HepG2 (cell line): ENCODE data around the gene IFT52. TPM values are rescaled to one million over a fixed set of nuclear protein-coding genes. Genes with fewer than 3 reads are reported as not detected.

Source experiments
- BATF2 ChIP-seq: sonication (generic); formaldehyde crosslinking; IDR thresholded peaks from 2 replicates; pipeline ENCODE4 v1.8.0; 2022; ENCODE audit warnings: mild to moderate bottlenecking, missing genetic modification reagents, moderate library complexity
- ELK4 ChIP-seq: sonication (generic); formaldehyde crosslinking; IDR thresholded peaks from 2 replicates; pipeline ENCODE4 v1.9.0; 2021; ENCODE audit warnings: missing genetic modification reagents, borderline replicate concordance
- MAX ChIP-seq: IDR thresholded peaks from 2 replicates; pipeline ENCODE4 v1.6.1; 2012; ENCODE audit warnings: inconsistent platforms
- MYC ChIP-seq: sonication (generic); formaldehyde crosslinking; IDR thresholded peaks from 2 replicates; pipeline ENCODE4 v1.9.0; 2021; ENCODE audit warnings: missing genetic modification reagents, borderline replicate concordance
- NFKBIZ ChIP-seq: IDR thresholded peaks from 2 replicates; pipeline ENCODE4 v1.6.1; 2018; ENCODE audit warnings: missing genetic modification reagents, missing compliant biosample characterization
- NPAS2 ChIP-seq: sonication (generic); formaldehyde crosslinking; IDR thresholded peaks from 2 replicates; pipeline ENCODE4 v1.8.0; 2022; ENCODE audit warnings: mild to moderate bottlenecking, missing genetic modification reagents, borderline replicate concordance
- POGK ChIP-seq: sonication (generic); formaldehyde crosslinking; conservative IDR thresholded peaks from 2 replicates; pipeline ENCODE4 v1.8.0; 2022; ENCODE audit warnings: mild to moderate bottlenecking, moderate library complexity, missing genetic modification reagents
- SMAD9 ChIP-seq: sonication (generic); formaldehyde crosslinking; IDR thresholded peaks from 2 replicates; pipeline ENCODE4 v1.5.1; 2020; ENCODE audit warnings: mild to moderate bottlenecking, missing genetic modification reagents
- SP4 ChIP-seq: sonication (generic); formaldehyde crosslinking; IDR thresholded peaks from 2 replicates; pipeline ENCODE4 v1.8.1; 2023; ENCODE audit warnings: mild to moderate bottlenecking, missing genetic modification reagents
- TFAP4 ChIP-seq: sonication (generic); IDR thresholded peaks from 2 replicates; pipeline ENCODE4 v1.6.1; 2016; ENCODE audit warnings: low read depth, borderline replicate concordance
- THAP11 ChIP-seq: IDR thresholded peaks from 2 replicates; pipeline ENCODE4 v1.6.1; 2016; ENCODE audit warnings: missing biosample characterization, missing genetic modification reagents
- U2AF2 ChIP-seq: fragments of 200-400 bp; formaldehyde crosslinking; IDR thresholded peaks from 2 replicates; pipeline ENCODE4 v1.6.1; 2017; ENCODE audit warnings: low read depth, mild to moderate bottlenecking, low read length
- UBTF ChIP-seq: sonication (generic); formaldehyde crosslinking; IDR thresholded peaks from 2 replicates; pipeline ENCODE4 v1.4.0; 2020; ENCODE audit warnings: mild to moderate bottlenecking, missing genetic modification reagents
- ZBTB10 ChIP-seq: sonication (generic); formaldehyde crosslinking; IDR thresholded peaks from 2 replicates; pipeline ENCODE4 v1.4.0; 2020; ENCODE audit warnings: missing genetic modification reagents, borderline replicate concordance
- ZNF543 ChIP-seq: sonication (generic); formaldehyde crosslinking; IDR thresholded peaks from 2 replicates; pipeline ENCODE4 v1.4.0; 2020; ENCODE audit warnings: mild to moderate bottlenecking, missing genetic modification reagents
- ZNF547 ChIP-seq: sonication (generic); formaldehyde crosslinking; IDR thresholded peaks from 2 replicates; pipeline ENCODE4 v1.5.1; 2020; ENCODE audit warnings: mild to moderate bottlenecking, missing genetic modification reagents
- ZNF713 ChIP-seq: sonication (generic); formaldehyde crosslinking; IDR thresholded peaks from 2 replicates; pipeline ENCODE4 v1.4.0; 2020; ENCODE audit warnings: mild to moderate bottlenecking, missing genetic modification reagents
- polyA plus RNA-seq, 8 experiments: library from polyadenylated mRNA; depleted of rRNA in 3 of 8; stranded (reverse) in 7 of 8; unstranded in 1 of 8; fragments of >200 nt; fragmentation: Illumina TruSeq in 4 of 8; extraction: Trizol in 4 of 8; gene quantifications; 2 replicates each; pipeline versions ENCODE4 v1.2.1 to v1.2.3, GENCODE V29; 2011 to 2016; ENCODE audit warnings: low read depth in 4 of 8, missing spikeins in 1 of 8, mixed read lengths in 1 of 8; ENCODE audit not compliant: insufficient read depth in 1 of 8
- total RNA-seq, 5 experiments: library from RNA; depleted of rRNA; stranded (reverse); fragments of >200 nt; fragmentation: Illumina TruSeq; extraction: Trizol; gene quantifications; 2 replicates each; pipeline ENCODE4 v1.2.3, GENCODE V29; 2016; ENCODE audit warnings: low read depth in 1 of 5

The IFT52 gene
- total and polyA plus RNA-seq, 2 of the 13 experiments (the other 11 are each of a cell fraction or from before 2014, with no cell fraction given) = 48.0 to 64.0 TPM

GRCh38 chr20:43666376-43667328 lies 75.9 kb downstream of the IFT52 start, which contains the start of gene MYBL2 (continued):
- TF ChIP-seq UBTF (CRISPR knock-in tag) (peak; percentile 62), ZBTB10 (CRISPR knock-in tag) (peak; percentile 4; the same call in 1 of the 2 replicates), MYC (CRISPR knock-in tag) (peak; percentile 70; the same call in 1 of the 2 replicates), POGK (CRISPR knock-in tag) (0 out of 2 replicates have a peak, but pooled peaks have one; percentile 29), TFAP4 (0 out of 2 replicates have a peak, but pooled peaks have one; percentile 5), NPAS2 (CRISPR knock-in tag) (no peak), SMAD9 (CRISPR knock-in tag) (0 out of 2 replicates have a peak, but pooled peaks have one; percentile 12), ZNF547 (CRISPR knock-in tag) (0 out of 2 replicates have a peak, but pooled peaks have one; percentile 36), NFKBIZ (0 out of 2 replicates have a peak, but pooled peaks have one; percentile 45), ELK4 (CRISPR knock-in tag) (0 out of 2 replicates have a peak, but pooled peaks have one; percentile 52), ZNF543 (CRISPR knock-in tag) (peak; percentile 55; the same call in 1 of the 2 replicates), ZNF713 (CRISPR knock-in tag) (0 out of 2 replicates have a peak, but pooled peaks have one; percentile 75), THAP11 (CRISPR knock-in tag) (peak; percentile 44; the same call in 1 of the 2 replicates), U2AF2 (0 out of 2 replicates have a peak, but pooled peaks have one; percentile 51), MAX (peak; percentile 95), SP4 (CRISPR knock-in tag) (peak; percentile 96), BATF2 (CRISPR knock-in tag) (peak; percentile 85)
